K562 (cell line): Measurements from ENCODE around the gene EPHA1. TPM values are rescaled to one million over a fixed set of nuclear protein-coding genes. Genes with fewer than 3 reads are reported as not detected.

Source experiments
- ATF1 ChIP-seq, 2 experiments: fragments of 450-650 bp in 1 of 2; IDR thresholded peaks; 2 replicates each; pipeline ENCODE4 v1.6.1; 2016; ENCODE audit warnings: missing compliant biosample characterization in 1 of 2, missing genetic modification characterization in 1 of 2
- BCOR ChIP-seq: fragments of 450-650 bp; IDR thresholded peaks from 2 replicates; pipeline ENCODE4 v1.6.1; 2016
- C11orf30 ChIP-seq: fragments of 450-650 bp; IDR thresholded peaks from 2 replicates; pipeline ENCODE4 v1.6.1; 2016; ENCODE audit warnings: low read depth, mild to moderate bottlenecking
- CCNT2 ChIP-seq: IDR thresholded peaks from 2 replicates; pipeline ENCODE4 v1.6.1; 2011; ENCODE audit warnings: borderline replicate concordance, low read depth, mild to moderate bottlenecking, moderate library complexity, mixed read lengths, low read length; ENCODE audit not compliant: insufficient read length; ENCODE audit errors: extremely low read depth
- DDX20 ChIP-seq: fragments of 450-650 bp; IDR thresholded peaks from 2 replicates; pipeline ENCODE4 v1.6.1; 2016; ENCODE audit warnings: missing genetic modification characterization, low read depth, mild to moderate bottlenecking, missing compliant biosample characterization, moderate library complexity
- ETV6 ChIP-seq, 3 experiments: fragments of 150-350 bp in 1 of 3; sonication (generic) in 1 of 3; formaldehyde crosslinking in 1 of 3; IDR thresholded peaks; 2 replicates each; pipeline versions ENCODE4 v1.6.1 to v1.8.0; 2014 to 2022; ENCODE audit warnings: borderline replicate concordance in 2 of 3, low read depth in 2 of 3, antibody characterized with exemption in 1 of 3, low read length in 1 of 3, mild to moderate bottlenecking in 1 of 3, missing genetic modification reagents in 1 of 3
- HEY1 ChIP-seq: fragments of 250-450 bp; sonication (Bioruptor Pico); IDR thresholded peaks from 2 replicates; pipeline ENCODE4 v1.5.0; 2020; ENCODE audit warnings: mild to moderate bottlenecking, moderate library complexity, borderline replicate concordance
- JUN ChIP-seq, 2 experiments: sonication (generic) in 1 of 2; formaldehyde crosslinking in 1 of 2; IDR thresholded peaks; 2 replicates each; pipeline versions ENCODE4 v1.6.1 to v1.8.0; 2012 to 2022; ENCODE audit warnings: borderline replicate concordance in 2 of 2, mild to moderate bottlenecking in 2 of 2, improper control_type of control experiment in 1 of 2, low read depth in 1 of 2, low read length in 1 of 2, missing genetic modification reagents in 1 of 2
- MCM5 ChIP-seq: fragments of 450-650 bp; IDR thresholded peaks from 2 replicates; pipeline ENCODE4 v1.6.1; 2016; ENCODE audit warnings: low read depth
- MECOM ChIP-seq: fragments of 250-450 bp; sonication (Bioruptor Pico); IDR thresholded peaks from 2 replicates; pipeline ENCODE4 v1.8.0; 2022; ENCODE audit warnings: inconsistent platforms
- MTF1 ChIP-seq: fragments of 250-450 bp; sonication (Bioruptor Pico); IDR thresholded peaks from 2 replicates; pipeline ENCODE4 v1.9.0; 2021; ENCODE audit warnings: moderate library complexity, mild to moderate bottlenecking, inconsistent platforms, borderline replicate concordance
- NR2C1 ChIP-seq, 2 experiments: fragments of 450-650 bp; IDR thresholded peaks; 2 replicates each; pipeline ENCODE4 v1.6.1; 2017; ENCODE audit warnings: mild to moderate bottlenecking in 2 of 2, antibody characterized with exemption in 1 of 2, inconsistent platforms in 1 of 2, missing compliant biosample characterization in 1 of 2, missing genetic modification characterization in 1 of 2
- NR2C2 ChIP-seq, 2 experiments: fragments of 200-800 bp in 1 of 2; sonication (Bioruptor generic) in 1 of 2; sonication (generic) in 1 of 2; formaldehyde crosslinking in 1 of 2; IDR thresholded peaks; 2 replicates each; pipeline versions ENCODE4 v1.6.1 to v1.8.0; 2016 to 2022; ENCODE audit warnings: mild to moderate bottlenecking in 1 of 2, missing compliant biosample characterization in 1 of 2, missing genetic modification characterization in 1 of 2, missing genetic modification reagents in 1 of 2
- PCBP2 ChIP-seq: fragments of 200-400 bp; formaldehyde crosslinking; IDR thresholded peaks from 2 replicates; pipeline ENCODE4 v1.6.1; 2018; ENCODE audit warnings: low read length, low read depth, mild to moderate bottlenecking, moderate library complexity; ENCODE audit not compliant: poor library complexity, severe bottlenecking
- SNRNP70 ChIP-seq: fragments of 200-400 bp; formaldehyde crosslinking; optimal IDR thresholded peaks from 2 replicates; pipeline ENCODE3; 2017; ENCODE audit warnings: low read depth, low read length
- THAP7 ChIP-seq: fragments of 250-450 bp; sonication (Bioruptor Pico); IDR thresholded peaks from 2 replicates; pipeline ENCODE4 v1.5.0; 2021
- WHSC1 ChIP-seq: IDR thresholded peaks from one replicate; pipeline ENCODE4 v1.6.1; 2012; ENCODE audit warnings: low read length, control low read depth, inconsistent platforms
- polyA plus RNA-seq, 8 experiments: library from polyadenylated mRNA; depleted of rRNA in 4 of 8; stranded (reverse) in 5 of 8; unstranded in 3 of 8; fragments of >200 nt; fragmentation: Nextera tagmentation in 2 of 8; fragmentation: Illumina TruSeq in 1 of 8; extraction: Ambion mirVana in 2 of 8; extraction: Trizol in 1 of 8; gene quantifications; 2 replicates each; pipeline versions ENCODE4 v1.2.1 to v1.2.3, GENCODE V29; 2011 to 2014; ENCODE audit warnings: inconsistent platforms in 1 of 8, missing spikeins in 1 of 8
- total RNA-seq, 7 experiments: library from RNA; depleted of rRNA in 6 of 7; stranded (reverse); fragments of >200 nt in 6 of 7; fragmentation: Illumina TruSeq in 2 of 7; extraction: Trizol in 2 of 7; gene quantifications; 2 replicates each; pipeline versions ENCODE4 v1.2.1 to v1.2.3, GENCODE V29; 2011 to 2021; ENCODE audit warnings: low replicate concordance in 1 of 7
- TF ChIP-seq, protein P1 (sequence below): sonication (generic); formaldehyde crosslinking; IDR thresholded peaks from 2 replicates; pipeline ENCODE4 v1.8.1; 2022; ENCODE audit warnings: missing genetic modification reagents
- TF ChIP-seq, protein P2 (sequence below): fragments of 250-450 bp; sonication (Bioruptor Pico); IDR thresholded peaks from 2 replicates; pipeline ENCODE4 v1.4.0; 2020; ENCODE audit warnings: mild to moderate bottlenecking

EPHA1 gene
- total and polyA plus RNA-seq, 9 of the 15 experiments (the other 6 are each of a cell fraction or from before 2014, with no cell fraction given) = 0.22 to 0.57 (median 0.32) TPM; not detected in 6

DNA sequence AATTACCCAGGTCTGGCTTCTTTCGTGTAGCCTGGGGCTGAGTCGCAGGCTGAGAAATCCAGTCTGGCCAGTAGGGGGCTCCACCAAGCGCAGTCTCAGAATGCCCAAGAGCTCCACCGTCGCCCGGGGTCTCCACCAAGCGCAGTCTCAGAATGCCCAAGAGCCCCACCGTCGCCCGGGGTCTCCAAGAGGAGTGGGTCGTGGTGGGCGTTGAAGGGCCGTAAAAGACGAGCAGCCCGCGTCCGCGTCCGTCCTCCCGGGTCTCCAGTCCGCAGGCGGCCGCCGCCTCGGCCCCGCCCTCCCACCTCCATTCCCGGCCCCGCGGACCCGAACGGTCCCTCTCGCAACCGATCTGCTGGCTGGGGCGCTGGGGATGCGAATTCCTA, 28.4 kb downstream of the EPHA1 start (continued):
- no peak for TF ChIP-seq ATF1 (CRISPR knock-in tag; IDR thresholded peaks at IDR 0.05)
- TF ChIP-seq ATF1 (tag; IDR thresholded peaks at IDR 0.05) = no peak
- no peak for TF ChIP-seq MECOM (CRISPR knock-in tag)
- no peak for TF ChIP-seq WHSC1
- no peak for TF ChIP-seq SNRNP70
- no peak for TF ChIP-seq PCBP2
- TF ChIP-seq THAP7 = no peak
- TF ChIP-seq, protein P1, sequence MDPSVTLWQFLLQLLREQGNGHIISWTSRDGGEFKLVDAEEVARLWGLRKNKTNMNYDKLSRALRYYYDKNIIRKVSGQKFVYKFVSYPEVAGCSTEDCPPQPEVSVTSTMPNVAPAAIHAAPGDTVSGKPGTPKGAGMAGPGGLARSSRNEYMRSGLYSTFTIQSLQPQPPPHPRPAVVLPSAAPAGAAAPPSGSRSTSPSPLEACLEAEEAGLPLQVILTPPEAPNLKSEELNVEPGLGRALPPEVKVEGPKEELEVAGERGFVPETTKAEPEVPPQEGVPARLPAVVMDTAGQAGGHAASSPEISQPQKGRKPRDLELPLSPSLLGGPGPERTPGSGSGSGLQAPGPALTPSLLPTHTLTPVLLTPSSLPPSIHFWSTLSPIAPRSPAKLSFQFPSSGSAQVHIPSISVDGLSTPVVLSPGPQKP (CRISPR knock-in tag) = no peak
- TF ChIP-seq HEY1 (CRISPR knock-in tag) = no peak
- no peak for TF ChIP-seq ETV6 (IDR thresholded peaks at IDR 0.05; ENCODE audit: borderline replicate concordance in 1 of 2, low read depth in 2 of 2, low read length in 1 of 2)
- TF ChIP-seq ETV6 (CRISPR knock-in tag; IDR thresholded peaks at IDR 0.05; ENCODE audit: borderline replicate concordance) = no peak
- no peak for TF ChIP-seq MTF1 (CRISPR knock-in tag)
- no peak for TF ChIP-seq NR2C1 (IDR thresholded peaks at IDR 0.05)
- TF ChIP-seq NR2C1 (tag; IDR thresholded peaks at IDR 0.05) = no peak
- no peak for TF ChIP-seq C11orf30
- TF ChIP-seq, protein P2, sequence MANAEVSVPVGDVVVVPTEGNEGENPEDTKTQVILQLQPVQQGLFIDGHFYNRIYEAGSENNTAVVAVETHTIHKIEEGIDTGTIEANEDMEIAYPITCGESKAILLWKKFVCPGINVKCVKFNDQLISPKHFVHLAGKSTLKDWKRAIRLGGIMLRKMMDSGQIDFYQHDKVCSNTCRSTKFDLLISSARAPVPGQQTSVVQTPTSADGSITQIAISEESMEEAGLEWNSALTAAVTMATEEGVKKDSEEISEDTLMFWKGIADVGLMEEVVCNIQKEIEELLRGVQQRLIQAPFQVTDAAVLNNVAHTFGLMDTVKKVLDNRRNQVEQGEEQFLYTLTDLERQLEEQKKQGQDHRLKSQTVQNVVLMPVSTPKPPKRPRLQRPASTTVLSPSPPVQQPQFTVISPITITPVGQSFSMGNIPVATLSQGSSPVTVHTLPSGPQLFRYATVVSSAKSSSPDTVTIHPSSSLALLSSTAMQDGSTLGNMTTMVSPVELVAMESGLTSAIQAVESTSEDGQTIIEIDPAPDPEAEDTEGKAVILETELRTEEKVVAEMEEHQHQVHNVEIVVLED (CRISPR knock-in tag) = no peak
- peak; percentile 8; the same call in 1 of the 2 replicates for TF ChIP-seq JUN (IDR thresholded peaks at IDR 0.05; ENCODE audit: borderline replicate concordance, low read depth, low read length)
- no peak for TF ChIP-seq JUN (CRISPR knock-in tag; IDR thresholded peaks at IDR 0.05; ENCODE audit: borderline replicate concordance)
- no peak for TF ChIP-seq MCM5
- TF ChIP-seq BCOR = no peak; the same call in 1 of the 2 replicates
- no peak for TF ChIP-seq CCNT2
- TF ChIP-seq DDX20 (tag) = no peak
- TF ChIP-seq NR2C2 (CRISPR knock-in tag; IDR thresholded peaks at IDR 0.05) = no peak
- no peak for TF ChIP-seq NR2C2 (tag; IDR thresholded peaks at IDR 0.05)
